ENCODE results near the gene ATXN1L. TPM values are rescaled to one million over a fixed set of nuclear protein-coding genes. Genes with fewer than 3 reads are reported as not detected.

The ATXN1L gene
- total RNA-seq, 2 donors from 2014 or later, result 19.4 to 26.1 TPM

GRCh38 chr16:71889147-71889546 lies 43.4 kb downstream of the ATXN1L start:
- no peaks in the 10 kb centered on the region for H3K36me3 ChIP-seq
- peak overlapping the region; percentile 42 for H3K27ac ChIP-seq
- intact Hi-C loops (cut with DNase I), result no loop called here
- no peak overlapping the region for H3K4me3 ChIP-seq
- TF ChIP-seq CTCF (IDR thresholded peaks at IDR 0.05), result no peak
- H3K4me1 ChIP-seq, result no peaks in the 10 kb centered on the region
- DNase-seq, result no peak
- no peak overlapping the region for H3K9ac ChIP-seq (ENCODE audit: low read depth in 2 of 2, low read length in 2 of 2)
- no peaks in the 10 kb centered on the region for H3K27me3 ChIP-seq
- H3K9me3 ChIP-seq, result no peaks in the 10 kb centered on the region

- H3K27me3 ChIP-seq, result no peaks in the 10 kb centered on the region
- H3K4me3 ChIP-seq, result peak overlapping the region; percentile 83
- peaks cover 16% of the 10 kb centered on the region for H3K4me1 ChIP-seq
- intact Hi-C loops (cut with DNase I), result loop anchor here (2.0 kb wide), 1 partner anchor 85 kb away; the partner anchor contains the start of gene AP1G1
- no peaks in the 10 kb centered on the region for H3K9me3 ChIP-seq
- no peak for DNase-seq
- peak overlapping the region; percentile 98 for H3K27ac ChIP-seq
- H3K9ac ChIP-seq (ENCODE audit: low read depth in 2 of 2, low read length in 2 of 2), result peak overlapping the region; percentile 99 to 100
- no peaks in the 10 kb centered on the region for H3K36me3 ChIP-seq
- no peak for TF ChIP-seq CTCF (IDR thresholded peaks at IDR 0.05)
Observed at GRCh38 chr16:71893888-71894228, 48.1 kb downstream of the ATXN1L start.

GRCh38 chr16:71894229-71894920 lies 48.6 kb downstream of the ATXN1L start:
- peak overlapping the region; percentile 83 for H3K4me3 ChIP-seq
- no peaks in the 10 kb centered on the region for H3K36me3 ChIP-seq
- TF ChIP-seq CTCF (IDR thresholded peaks at IDR 0.05), result no peak
- H3K4me1 ChIP-seq, result peaks cover 16% of the 10 kb centered on the region
- DNase-seq, result peak; percentile 70
- H3K9me3 ChIP-seq, result no peaks in the 10 kb centered on the region
- peak overlapping the region; percentile 99 to 100 for H3K9ac ChIP-seq (ENCODE audit: low read depth in 2 of 2, low read length in 2 of 2)
- H3K27ac ChIP-seq, result peak overlapping the region; percentile 98
- H3K27me3 ChIP-seq, result no peaks in the 10 kb centered on the region
- intact Hi-C loops (cut with DNase I), result loop anchor here (2.0 kb wide), 1 partner anchor 86 kb away; the partner anchor contains the start of gene AP1G1

- no peak for TF ChIP-seq CTCF (IDR thresholded peaks at IDR 0.05)
- Histone ChIP-seq H3K36me3 (no peaks in the 10 kb centered on the region), H3K9ac (ENCODE audit: low read depth in 2 of 2, low read length in 2 of 2) (peak within 1 kb of the TSS; percentile 99 to 100), H3K27ac (peak within 1 kb of the TSS; percentile 98), H3K27me3 (no peaks in the 10 kb centered on the region), H3K4me1 (peaks cover 16% of the 10 kb centered on the region), H3K9me3 (no peaks in the 10 kb centered on the region), H3K4me3 (peak within 1 kb of the TSS; percentile 83)
- peak; percentile 97 for DNase-seq
- intact Hi-C loops (cut with DNase I), result loop anchor here (2.0 kb wide), 1 partner anchor 86 kb away; the partner anchor contains the start of gene AP1G1
Observed at GRCh38 chr16:71894921-71895678, 49.3 kb downstream of the ATXN1L start, which contains the start of gene IST1. Gene IST1, plus strand, starts transcription at chr16:71895531. Its CDS starts 20,110 bp downstream, at chr16:71915641.

GRCh38 chr16:71895679-71896365 lies 50.0 kb downstream of the ATXN1L start:
- intact Hi-C loops (cut with DNase I), result loop anchor here (2.0 kb wide), 1 partner anchor 87 kb away; the partner anchor contains the start of gene AP1G1
- Histone ChIP-seq H3K27me3 (no peaks in the 10 kb centered on the region), H3K4me1 (peaks cover 16% of the 10 kb centered on the region), H3K9me3 (no peaks in the 10 kb centered on the region), H3K36me3 (no peaks in the 10 kb centered on the region), H3K27ac (peak overlapping the region; percentile 98), H3K9ac (ENCODE audit: low read depth in 2 of 2, low read length in 2 of 2) (peak overlapping the region; percentile 99 to 100), H3K4me3 (peak overlapping the region; percentile 83)
- TF ChIP-seq CTCF (IDR thresholded peaks at IDR 0.05), result no peak
- DNase-seq, result peak; percentile 48
